Stimulated activated CD4-positive, alpha-beta T cell treated with anti-CD3 and anti-CD28 coated beads, Interleukin-4, amount 100 ng/mL, for 48 hours (primary cell): Measurements from ENCODE around the gene KCNK17.

Experiments
- DNase-seq, 2 donors: peaks; one replicate each; pipeline ENCODE4 v3.0.0-alpha.2; 2020; ENCODE audit warnings: low read depth in 2 of 2

KCNK17 gene

GRCh38 chr6:39314273-39314795, at the start of gene KCNK17:
KCNK17 (minus strand) TSS chr6:39314419; CDS start chr6:39314320, 99 bp downstream.
- DNase-seq: no peak

- DNase-seq: no peak
Observed at GRCh38 chr6:39363280-39363679, 49.1 kb upstream of the KCNK17 start.

GRCh38 chr6:39362487-39362865, 48.3 kb upstream of the KCNK17 start:
- DNase-seq: no peak

- peak; percentile 31 to 43 for DNase-seq
Observed at GRCh38 chr6:39361657-39362486, 47.7 kb upstream of the KCNK17 start.

GRCh38 chr6:39360378-39360777, 46.2 kb upstream of the KCNK17 start:
- DNase-seq: no peak

GRCh38 chr6:39357998-39358686, 43.9 kb upstream of the KCNK17 start:
- DNase-seq: no peak

GRCh38 chr6:39353698-39354315, 39.6 kb upstream of the KCNK17 start:
- DNase-seq: no peak

- no peak for DNase-seq
Observed at GRCh38 chr6:39350723-39351505, 36.7 kb upstream of the KCNK17 start.

GRCh38 chr6:39348740-39349139, 34.5 kb upstream of the KCNK17 start:
- DNase-seq: no peak

GRCh38 chr6:39347906-39348585, 33.8 kb upstream of the KCNK17 start:
- DNase-seq: peak; percentile 36 to 66

- DNase-seq: no peak
Observed at GRCh38 chr6:39347206-39347605, 33.0 kb upstream of the KCNK17 start.

- no peak for DNase-seq
Observed at GRCh38 chr6:39344821-39345280, 30.6 kb upstream of the KCNK17 start.

GRCh38 chr6:39343396-39343870, 29.2 kb upstream of the KCNK17 start:
- DNase-seq: no peak

GRCh38 chr6:39342692-39343395, 28.6 kb upstream of the KCNK17 start:
- DNase-seq: no peak

- DNase-seq: no peak
Observed at GRCh38 chr6:39341937-39342336, 27.7 kb upstream of the KCNK17 start.

- DNase-seq: no peak
Observed at GRCh38 chr6:39341352-39341751, 27.1 kb upstream of the KCNK17 start.

- no peak for DNase-seq
Observed at GRCh38 chr6:39339868-39340550, 25.8 kb upstream of the KCNK17 start.

GRCh38 chr6:39339096-39339867, 25.1 kb upstream of the KCNK17 start:
- DNase-seq: no peak

- DNase-seq: no peak
Observed at GRCh38 chr6:39338397-39338796, 24.2 kb upstream of the KCNK17 start.
